Tibial nerve (tissue), 4 donors: ENCODE measurements around the gene PRRC2C.

Source experiments
- EP300 ChIP-seq, 2 donors: sonication (generic); formaldehyde crosslinking; IDR thresholded peaks; one replicate each; pipeline ENCODE4 v1.6.1; 2017; ENCODE audit warnings: antibody characterized with exemption in 2 of 2, mild to moderate bottlenecking in 1 of 2
- POLR2A ChIP-seq, 2 donors: fragments of 450-650 bp; IDR thresholded peaks; one replicate each; pipeline ENCODE4 v1.6.1; 2017; ENCODE audit warnings: antibody characterized with exemption in 2 of 2, mild to moderate bottlenecking in 2 of 2, moderate library complexity in 2 of 2
- TF ChIP-seq, protein P1 (sequence below), 5 experiments: fragments of 200-600 bp in 3 of 5; fragments of 450-650 bp in 2 of 5; sonication (generic) in 3 of 5; IDR thresholded peaks; one replicate each; pipeline ENCODE4 v1.5.1; 2016 to 2019; ENCODE audit warnings: antibody characterized with exemption in 5 of 5, mild to moderate bottlenecking in 3 of 5, moderate library complexity in 2 of 5

DNA sequence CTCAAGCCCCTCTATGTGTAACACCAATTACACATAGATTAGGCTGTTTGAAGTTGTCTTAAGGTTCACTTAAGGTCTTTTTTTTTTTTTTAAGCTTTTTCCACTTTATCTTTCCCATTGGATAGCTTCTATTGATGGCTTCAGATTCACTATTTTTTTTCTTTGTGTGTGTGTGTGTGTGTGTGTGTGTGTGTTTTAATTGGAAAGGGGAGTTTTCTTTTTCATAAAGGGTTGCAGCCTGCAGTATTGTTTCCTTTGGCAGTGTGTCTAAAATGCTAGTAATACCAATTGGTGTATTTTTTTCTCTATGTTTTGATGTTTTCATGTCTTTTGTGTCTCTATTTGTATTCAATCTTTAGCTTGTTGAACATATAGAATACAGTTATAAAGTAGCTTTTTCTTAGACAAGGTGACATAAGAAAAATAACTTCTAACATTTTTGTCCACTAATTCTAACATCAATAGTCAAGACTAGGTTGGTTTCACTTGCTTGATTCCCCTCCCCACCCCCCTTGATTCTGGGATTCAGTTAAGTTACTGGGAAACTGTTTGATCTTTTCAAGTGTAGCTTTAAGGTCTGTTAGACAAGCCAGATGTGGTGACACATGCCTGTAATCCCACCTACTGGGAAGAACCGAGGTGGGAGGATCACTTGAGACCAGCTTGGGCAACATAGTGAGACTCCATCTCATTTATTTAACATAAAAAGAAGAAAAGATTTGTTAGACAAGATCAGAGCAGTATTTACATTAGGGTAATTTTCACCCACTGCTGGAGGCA, 21.4 kb downstream of the PRRC2C start:
- TF ChIP-seq, protein P1, sequence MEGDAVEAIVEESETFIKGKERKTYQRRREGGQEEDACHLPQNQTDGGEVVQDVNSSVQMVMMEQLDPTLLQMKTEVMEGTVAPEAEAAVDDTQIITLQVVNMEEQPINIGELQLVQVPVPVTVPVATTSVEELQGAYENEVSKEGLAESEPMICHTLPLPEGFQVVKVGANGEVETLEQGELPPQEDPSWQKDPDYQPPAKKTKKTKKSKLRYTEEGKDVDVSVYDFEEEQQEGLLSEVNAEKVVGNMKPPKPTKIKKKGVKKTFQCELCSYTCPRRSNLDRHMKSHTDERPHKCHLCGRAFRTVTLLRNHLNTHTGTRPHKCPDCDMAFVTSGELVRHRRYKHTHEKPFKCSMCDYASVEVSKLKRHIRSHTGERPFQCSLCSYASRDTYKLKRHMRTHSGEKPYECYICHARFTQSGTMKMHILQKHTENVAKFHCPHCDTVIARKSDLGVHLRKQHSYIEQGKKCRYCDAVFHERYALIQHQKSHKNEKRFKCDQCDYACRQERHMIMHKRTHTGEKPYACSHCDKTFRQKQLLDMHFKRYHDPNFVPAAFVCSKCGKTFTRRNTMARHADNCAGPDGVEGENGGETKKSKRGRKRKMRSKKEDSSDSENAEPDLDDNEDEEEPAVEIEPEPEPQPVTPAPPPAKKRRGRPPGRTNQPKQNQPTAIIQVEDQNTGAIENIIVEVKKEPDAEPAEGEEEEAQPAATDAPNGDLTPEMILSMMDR (IDR thresholded peaks at IDR 0.05), result no peak
- TF ChIP-seq POLR2A (IDR thresholded peaks at IDR 0.05), result no peak
- no peak for TF ChIP-seq EP300 (IDR thresholded peaks at IDR 0.05)
